ENCODE data around the gene RABGAP1L.

DNA sequence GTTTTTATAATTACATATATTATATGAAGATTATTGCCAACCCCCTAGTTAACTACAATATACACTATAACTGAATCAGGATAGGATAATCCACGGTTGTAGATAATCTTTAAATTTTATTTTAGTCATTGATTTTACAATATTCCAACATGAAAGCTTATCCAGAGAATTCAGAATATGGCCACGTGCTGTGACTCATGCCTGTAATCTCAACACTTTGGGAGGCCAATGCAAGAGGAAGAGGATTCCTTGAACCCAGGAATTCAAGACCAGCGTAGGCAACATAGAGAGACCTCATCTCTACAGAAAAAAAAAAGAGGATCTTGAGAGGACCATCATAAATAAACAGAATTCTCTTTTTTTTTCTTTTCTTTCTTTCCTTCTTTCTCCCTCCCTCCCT lies 720.9 kb downstream of the RABGAP1L start:
- TF ChIP-seq, protein P1, sequence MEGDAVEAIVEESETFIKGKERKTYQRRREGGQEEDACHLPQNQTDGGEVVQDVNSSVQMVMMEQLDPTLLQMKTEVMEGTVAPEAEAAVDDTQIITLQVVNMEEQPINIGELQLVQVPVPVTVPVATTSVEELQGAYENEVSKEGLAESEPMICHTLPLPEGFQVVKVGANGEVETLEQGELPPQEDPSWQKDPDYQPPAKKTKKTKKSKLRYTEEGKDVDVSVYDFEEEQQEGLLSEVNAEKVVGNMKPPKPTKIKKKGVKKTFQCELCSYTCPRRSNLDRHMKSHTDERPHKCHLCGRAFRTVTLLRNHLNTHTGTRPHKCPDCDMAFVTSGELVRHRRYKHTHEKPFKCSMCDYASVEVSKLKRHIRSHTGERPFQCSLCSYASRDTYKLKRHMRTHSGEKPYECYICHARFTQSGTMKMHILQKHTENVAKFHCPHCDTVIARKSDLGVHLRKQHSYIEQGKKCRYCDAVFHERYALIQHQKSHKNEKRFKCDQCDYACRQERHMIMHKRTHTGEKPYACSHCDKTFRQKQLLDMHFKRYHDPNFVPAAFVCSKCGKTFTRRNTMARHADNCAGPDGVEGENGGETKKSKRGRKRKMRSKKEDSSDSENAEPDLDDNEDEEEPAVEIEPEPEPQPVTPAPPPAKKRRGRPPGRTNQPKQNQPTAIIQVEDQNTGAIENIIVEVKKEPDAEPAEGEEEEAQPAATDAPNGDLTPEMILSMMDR (IDR thresholded peaks at IDR 0.05 in 2 of 3, conservative IDR thresholded peaks at IDR 0.05 in 1 of 3; ENCODE audit: borderline replicate concordance in 1 of 3, insufficient read depth in 1 of 3, low read depth in 2 of 3, low read length in 2 of 3): no peak
- TF ChIP-seq CEBPB (IDR thresholded peaks at IDR 0.05; ENCODE audit: low read depth) (no peak), EZH2 (IDR thresholded peaks at IDR 0.05) (no peak), POLR2A (IDR thresholded peaks at IDR 0.05; ENCODE audit: borderline replicate concordance, extremely low read depth, insufficient read depth, insufficient read length) (no peak), ZFX (IDR thresholded peaks at IDR 0.05) (no peak)

Data from HCT116 (cell line).